ACC112 (cell line): ENCODE measurements around the gene TUBG1.
A peak's percentile ranks its signal among the peaks of the same experiment; 100 is the strongest.
"Not testable (repeated sequence)": the region's sequence is repeated elsewhere in the genome, so short reads cannot be mapped to it uniquely, and the experiment has no call there.

Experiments
- H2AFZ ChIP-seq: fragments of 200-600 bp; sonication (generic); one replicate; pipeline ENCODE4 v1.6.0; 2017; ENCODE audit warnings: antibody characterized with exemption, low read length; ENCODE audit not compliant: unreplicated experiment
- H3K27ac ChIP-seq: fragments of 200-600 bp; sonication (generic); 2 replicates; pipeline ENCODE4 v1.5.1; 2014; ENCODE audit warnings: low read depth, mild to moderate bottlenecking, antibody characterized with exemption, low read length, moderate library complexity
- H3K27me3 ChIP-seq: fragments of 200-600 bp; sonication (generic); 2 replicates; pipeline ENCODE4 v1.6.1; 2014; ENCODE audit warnings: mild to moderate bottlenecking, antibody characterized with exemption, low read length, moderate library complexity, mixed read lengths; ENCODE audit not compliant: insufficient read depth
- H3K36me3 ChIP-seq: fragments of 200-600 bp; sonication (generic); 2 replicates; pipeline ENCODE4 v1.6.1; 2016; ENCODE audit warnings: mild to moderate bottlenecking, antibody characterized with exemption, low read length, moderate library complexity, mixed read lengths; ENCODE audit not compliant: insufficient read depth
- H3K4me1 ChIP-seq: fragments of 200-600 bp; sonication (generic); one replicate; pipeline ENCODE4 v1.6.1; 2016; ENCODE audit warnings: low read length, mixed read lengths; ENCODE audit not compliant: insufficient read depth, unreplicated experiment, control insufficient read depth
- H3K4me3 ChIP-seq: fragments of 200-600 bp; sonication (generic); 2 replicates; pipeline ENCODE4 v1.5.1; 2014; ENCODE audit warnings: mild to moderate bottlenecking, low read depth, low read length
- H3K79me2 ChIP-seq: fragments of 200-600 bp; sonication (generic); one replicate; pipeline ENCODE4 v1.6.0; 2016; ENCODE audit warnings: low read length; ENCODE audit not compliant: control insufficient read depth, unreplicated experiment, insufficient read depth

Gene TUBG1

DNA sequence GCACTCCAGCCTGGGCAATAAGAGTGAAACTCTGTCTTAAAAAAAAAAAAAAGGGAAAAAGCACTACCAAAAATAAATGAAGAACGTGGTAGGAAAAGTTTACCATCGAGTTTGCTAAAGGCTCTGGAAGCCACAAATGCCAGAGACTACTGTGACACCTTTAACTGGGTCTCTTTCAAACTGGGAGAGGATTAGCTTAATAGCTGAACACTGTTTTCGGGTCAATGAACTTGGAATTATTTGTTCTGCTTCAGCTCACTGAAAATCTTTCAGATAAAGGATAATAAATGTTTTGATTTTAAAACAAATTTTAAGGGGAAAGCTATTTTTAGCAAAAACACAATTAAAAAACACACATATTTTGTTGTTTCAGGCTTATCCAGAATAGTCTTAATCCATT lies 1.7 kb upstream of the TUBG1 start:
- no peak overlapping the region for H3K27ac ChIP-seq
- no peaks in the 10 kb centered on the region for H3K27me3 ChIP-seq
- no peak overlapping the region for H2AFZ ChIP-seq
- peaks cover 3% of the 10 kb centered on the region for H3K4me1 ChIP-seq
- peak overlapping the region; percentile 98 for H3K4me3 ChIP-seq
- H3K36me3 ChIP-seq = peaks cover 11% of the 10 kb centered on the region
- H3K79me2 ChIP-seq = peaks cover 64% of the 10 kb centered on the region

DNA sequence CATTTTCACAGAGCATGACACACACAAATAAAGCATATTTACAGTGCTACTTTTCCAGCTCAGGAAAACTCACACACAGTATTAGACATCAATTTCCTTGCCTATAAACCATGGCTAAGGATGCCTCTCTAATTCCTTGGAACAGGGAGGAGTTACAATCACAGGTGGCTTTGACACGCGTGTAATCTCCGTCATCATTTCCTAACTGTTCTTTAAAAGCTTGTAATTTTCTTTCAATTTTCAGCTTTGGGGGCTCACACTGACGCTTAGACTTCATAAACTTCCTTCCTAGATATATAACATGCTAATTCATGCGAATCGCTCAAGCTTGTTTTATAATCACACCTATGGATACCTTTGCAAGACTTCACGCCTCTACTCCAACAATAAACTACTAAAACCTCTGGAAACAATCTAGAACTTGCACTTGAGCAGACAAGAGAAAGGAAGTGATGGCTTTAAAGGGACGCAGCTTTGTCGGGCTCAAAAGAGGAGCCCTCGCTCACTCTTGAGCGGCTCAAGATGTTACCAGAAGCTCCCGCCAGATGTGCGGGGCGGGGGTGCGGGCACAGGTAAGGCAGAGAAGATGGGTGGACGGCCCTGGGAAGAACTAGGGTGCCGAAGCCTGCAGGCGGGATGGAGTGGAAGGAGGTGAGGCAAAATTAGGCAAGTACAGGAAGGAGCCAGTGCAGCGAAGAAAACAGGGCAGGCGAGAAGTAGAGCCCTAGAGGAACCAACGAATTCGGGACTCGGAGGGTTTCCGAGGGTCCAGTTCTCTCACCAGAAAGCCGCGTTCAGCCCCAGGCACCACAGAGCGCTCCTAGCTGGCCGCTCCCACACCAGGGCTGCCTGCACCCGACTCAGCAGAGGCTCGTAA lies 940 bp upstream of the TUBG1 start:
- Histone ChIP-seq H3K27ac (peak overlapping the region; percentile 40; the same call in 1 of the 2 replicates), H2AFZ (peak overlapping the region; percentile 56), H3K4me1 (peaks cover 3% of the 10 kb centered on the region)

GRCh38 chr17:42609814-42610801 lies 625 bp downstream of the TUBG1 start:
- not testable (repeated sequence) for H3K4me1 ChIP-seq, H3K27me3 ChIP-seq
- Histone ChIP-seq H3K4me3 (peak overlapping the region; percentile 98), H2AFZ (peak overlapping the region; percentile 20), H3K27ac (peak overlapping the region; percentile 63), H3K79me2 (peaks cover 49% of the 10 kb centered on the region), H3K36me3 (peaks cover 11% of the 10 kb centered on the region)

More for the DNA sequence above, 940 bp upstream of the TUBG1 start:
- Histone ChIP-seq H3K27me3 (no peaks in the 10 kb centered on the region), H3K36me3 (peaks cover 11% of the 10 kb centered on the region), H3K4me3 (peak overlapping the region; percentile 98), H3K79me2 (peaks cover 57% of the 10 kb centered on the region)

DNA sequence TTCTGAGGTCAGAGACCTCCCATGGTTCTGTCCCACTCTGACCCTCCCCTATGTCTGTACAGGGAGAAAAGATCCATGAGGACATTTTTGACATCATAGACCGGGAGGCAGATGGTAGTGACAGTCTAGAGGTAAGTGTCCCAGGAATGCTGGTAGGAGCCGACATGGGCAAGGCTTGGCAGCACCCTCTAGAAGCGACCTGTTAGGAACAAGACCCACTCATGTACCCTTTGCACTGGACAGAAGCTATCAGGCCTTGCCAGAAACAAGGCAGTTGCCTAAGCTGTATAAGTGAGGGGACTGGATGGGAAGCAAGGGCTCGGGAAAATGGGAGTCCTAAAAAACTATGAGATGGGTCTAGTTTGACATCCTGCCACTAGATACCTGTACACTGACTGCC lies 2.5 kb downstream of the TUBG1 start:
- Histone ChIP-seq H3K79me2 (peaks cover 32% of the 10 kb centered on the region), H3K27ac (no peak overlapping the region), H3K4me1 (peaks cover 3% of the 10 kb centered on the region), H3K27me3 (no peaks in the 10 kb centered on the region), H2AFZ (no peak overlapping the region), H3K36me3 (peaks cover 15% of the 10 kb centered on the region), H3K4me3 (no peak overlapping the region)

DNA sequence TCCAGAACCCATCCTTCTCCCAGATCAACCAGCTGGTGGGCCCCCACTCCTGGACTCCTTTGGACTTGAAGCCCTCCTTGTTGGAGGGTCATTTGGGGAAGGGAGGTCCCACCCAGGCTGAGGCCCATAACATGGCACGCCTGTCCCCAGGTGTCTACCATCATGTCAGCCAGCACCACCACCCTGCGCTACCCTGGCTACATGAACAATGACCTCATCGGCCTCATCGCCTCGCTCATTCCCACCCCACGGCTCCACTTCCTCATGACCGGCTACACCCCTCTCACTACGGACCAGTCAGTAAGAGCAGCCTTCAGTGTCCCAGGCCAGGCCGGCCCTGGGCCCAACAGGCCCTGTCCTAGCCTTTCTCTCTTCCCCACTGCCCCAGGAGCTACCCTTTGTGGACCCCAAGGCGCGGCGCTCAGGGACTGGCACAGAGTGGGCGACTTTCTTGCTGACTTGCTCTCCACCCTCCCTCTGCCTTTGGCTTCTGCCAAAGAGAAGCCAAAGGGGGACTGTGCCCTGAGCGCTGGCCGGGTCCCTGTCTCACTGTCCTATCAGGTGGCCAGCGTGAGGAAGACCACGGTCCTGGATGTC lies 4.3 kb downstream of the TUBG1 start:
- Histone ChIP-seq H2AFZ (no peak overlapping the region), H3K4me1 (no peaks in the 10 kb centered on the region), H3K4me3 (no peak overlapping the region), H3K27ac (no peak overlapping the region), H3K27me3 (no peaks in the 10 kb centered on the region), H3K36me3 (peaks cover 15% of the 10 kb centered on the region), H3K79me2 (peaks cover 16% of the 10 kb centered on the region)

DNA sequence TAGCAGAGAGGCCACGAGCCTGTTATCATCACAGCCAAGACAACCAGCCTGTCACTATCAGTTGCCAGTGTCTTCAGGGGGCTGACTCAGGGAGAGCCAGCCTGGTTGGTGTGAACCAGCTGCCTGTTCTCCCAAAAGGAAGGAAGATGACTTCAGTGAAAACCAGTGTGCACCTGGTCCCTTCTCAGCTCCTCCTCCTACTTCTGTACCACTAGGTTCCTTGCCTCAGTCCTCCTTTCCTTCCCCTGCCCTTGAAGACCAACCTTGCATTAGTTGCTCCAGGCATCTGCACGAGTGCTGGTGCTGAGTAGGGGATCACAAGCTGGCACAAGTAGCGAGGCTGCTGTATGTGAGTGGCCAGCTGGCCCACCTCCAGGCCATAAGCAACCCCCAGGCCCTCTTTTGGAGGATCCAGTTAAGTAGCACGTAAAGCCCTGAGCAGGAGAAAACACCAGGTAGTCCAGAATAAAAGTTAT lies 8.5 kb downstream of the TUBG1 start:
- Histone ChIP-seq H3K27me3 (no peaks in the 10 kb centered on the region), H3K36me3 (peaks cover 4% of the 10 kb centered on the region; the same call in 1 of the 2 replicates), H3K27ac (no peak overlapping the region), H3K79me2 (no peaks in the 10 kb centered on the region), H3K4me1 (no peaks in the 10 kb centered on the region), H3K4me3 (no peak overlapping the region), H2AFZ (no peak overlapping the region)

GRCh38 chr17:42618442-42619150 lies 9.1 kb downstream of the TUBG1 start:
- H3K79me2 ChIP-seq = no peaks in the 10 kb centered on the region
- no peak overlapping the region for H3K4me3 ChIP-seq
- H3K27ac ChIP-seq = no peak overlapping the region
- peaks cover 4% of the 10 kb centered on the region; the same call in 1 of the 2 replicates for H3K36me3 ChIP-seq
- H3K4me1 ChIP-seq = no peaks in the 10 kb centered on the region
- no peak overlapping the region for H2AFZ ChIP-seq
- H3K27me3 ChIP-seq = no peaks in the 10 kb centered on the region

DNA sequence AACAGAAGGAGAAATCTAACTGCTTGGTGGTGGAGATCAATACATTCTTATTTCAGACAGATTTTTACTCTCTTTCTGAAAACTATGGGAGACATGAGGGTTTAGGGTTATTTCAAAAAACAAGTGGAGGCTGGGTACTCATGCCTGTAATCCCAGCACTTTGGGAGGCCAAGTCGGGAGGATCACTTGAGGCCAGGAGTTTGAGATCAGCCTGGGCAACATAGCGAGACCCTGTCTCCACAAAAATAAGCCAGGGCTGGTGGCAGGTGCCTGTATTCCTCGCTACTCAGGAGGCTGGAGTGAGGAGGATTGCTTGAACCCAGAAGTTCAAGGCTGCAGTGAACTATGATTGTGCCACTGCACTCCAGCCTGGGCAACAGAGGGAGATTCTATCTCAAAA lies 12.5 kb downstream of the TUBG1 start:
- not testable (repeated sequence) for H3K36me3 ChIP-seq, H3K27ac ChIP-seq, H3K4me1 ChIP-seq, H2AFZ ChIP-seq, H3K4me3 ChIP-seq, H3K27me3 ChIP-seq, H3K79me2 ChIP-seq

GRCh38 chr17:42623271-42623670 lies 13.8 kb downstream of the TUBG1 start:
- H3K27ac ChIP-seq = no peak overlapping the region
- no peaks in the 10 kb centered on the region for H3K36me3 ChIP-seq
- no peaks in the 10 kb centered on the region for H3K27me3 ChIP-seq
- H3K4me1 ChIP-seq = peaks cover 5% of the 10 kb centered on the region
- H2AFZ ChIP-seq = no peak overlapping the region
- H3K4me3 ChIP-seq = no peak overlapping the region
- H3K79me2 ChIP-seq = no peaks in the 10 kb centered on the region
